HG03565 (cell line): ENCODE data around the gene RAB3D.
"Not testable (repeated sequence)": the region's sequence is repeated elsewhere in the genome, so short reads cannot be mapped to it uniquely, and the experiment has no call there.

Source experiments
- ATAC-seq: cut with Tn5 transposase; IDR thresholded peaks from one replicate; pipeline ENCODE4 v1.9.1; 2021; ENCODE audit warnings: mild to moderate bottlenecking, moderate library complexity; ENCODE audit not compliant: unreplicated experiment

RAB3D gene

GRCh38 chr19:11367528-11367927 lies 28.1 kb upstream of the RAB3D start:
- no peak for ATAC-seq

GRCh38 chr19:11365557-11366117 lies 26.2 kb upstream of the RAB3D start:
- no peak for ATAC-seq

GRCh38 chr19:11364935-11365334 lies 25.5 kb upstream of the RAB3D start:
- no peak for ATAC-seq

GRCh38 chr19:11364296-11364904 lies 24.9 kb upstream of the RAB3D start:
- ATAC-seq, result no peak

- ATAC-seq, result no peak
Observed at GRCh38 chr19:11363881-11364280, 24.4 kb upstream of the RAB3D start.

GRCh38 chr19:11361771-11362731 lies 22.6 kb upstream of the RAB3D start:
- no peak for ATAC-seq

- no peak for ATAC-seq
Observed at GRCh38 chr19:11361037-11361770, 21.7 kb upstream of the RAB3D start.

- no peak for ATAC-seq
Observed at GRCh38 chr19:11359421-11359820, 20.0 kb upstream of the RAB3D start.

- ATAC-seq, result no peak
Observed at GRCh38 chr19:11356676-11357550, 17.5 kb upstream of the RAB3D start.

- no peak for ATAC-seq
Observed at GRCh38 chr19:11356074-11356397, 16.6 kb upstream of the RAB3D start.

- ATAC-seq, result no peak
Observed at GRCh38 chr19:11355160-11356073, 16.0 kb upstream of the RAB3D start, which contains the start of gene PLPPR2. TSS of gene PLPPR2 (plus strand) at chr19:11355432. CDS start at chr19:11357674, 2,242 bp downstream.

- not testable (repeated sequence) for ATAC-seq
Observed at GRCh38 chr19:11354102-11354501, 14.6 kb upstream of the RAB3D start.

- ATAC-seq, result no peak
Observed at GRCh38 chr19:11349171-11349570, 9.7 kb upstream of the RAB3D start.

GRCh38 chr19:11347546-11348039 lies 8.1 kb upstream of the RAB3D start:
- ATAC-seq, result no peak

GRCh38 chr19:11346104-11346940 lies 6.9 kb upstream of the RAB3D start, which contains the start of the genes CCDC159 and TMEM205:
TSS of gene CCDC159 (plus strand) at chr19:11346519. CDS start at chr19:11346607, 88 bp downstream.
TSS of gene TMEM205 (minus strand) at chr19:11346268. CDS start at chr19:11345619, 649 bp downstream.
- peak; percentile 86 for ATAC-seq

- ATAC-seq, result no peak
Observed at GRCh38 chr19:11345122-11345803, 5.8 kb upstream of the RAB3D start.

- ATAC-seq, result no peak
Observed at GRCh38 chr19:11342429-11342828, 3.0 kb upstream of the RAB3D start.
